T-helper 22 cell (primary cell): Measurements from ENCODE around the gene MAP3K9.

Experiments
- DNase-seq: peaks from one replicate; pipeline ENCODE4 v3.0.0-alpha.2; 2020; ENCODE audit warnings: low read depth

Gene MAP3K9

DNA sequence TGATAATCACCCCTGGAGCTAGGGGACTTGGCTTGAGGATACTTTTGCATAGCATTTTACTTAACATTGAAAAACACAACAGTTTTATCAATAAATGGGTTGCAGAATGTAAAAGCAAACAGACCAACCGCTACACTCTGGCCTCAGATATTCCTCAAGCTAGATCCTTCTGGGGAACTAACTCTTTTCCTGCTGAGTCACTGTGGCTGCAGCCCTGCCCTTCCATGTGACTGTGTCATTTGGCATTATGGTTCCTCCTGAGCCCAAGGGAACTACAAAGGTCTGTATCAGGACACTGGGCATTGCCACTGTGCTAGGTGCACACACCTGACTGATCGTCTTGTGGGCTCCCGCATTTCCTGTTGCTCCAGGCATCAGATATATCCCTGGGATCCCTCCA lies 111.0 kb downstream of the MAP3K9 start:
- no peak for DNase-seq

DNA sequence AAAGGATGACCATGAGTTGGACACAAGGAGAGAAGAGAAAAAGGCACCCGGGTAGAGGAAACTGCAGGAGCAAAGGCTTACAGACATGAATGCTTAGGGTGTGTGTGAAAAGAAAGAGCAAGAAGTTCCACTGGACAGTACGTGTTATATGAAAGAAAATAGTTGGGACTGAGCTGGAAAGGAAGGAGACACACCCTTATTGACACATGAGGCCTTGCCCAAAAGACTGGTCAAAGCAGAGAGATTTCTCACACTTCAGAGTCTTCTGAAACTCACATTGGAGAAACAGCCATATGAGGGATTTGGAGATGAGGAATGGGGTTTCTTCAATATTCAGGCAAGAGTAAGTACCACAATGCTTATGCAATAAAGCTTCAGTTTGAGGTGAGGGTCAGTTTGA lies 111.6 kb downstream of the MAP3K9 start:
- no peak for DNase-seq

- DNase-seq = no peak
Measured at GRCh38 chr14:70696026-70696425, 113.3 kb downstream of the MAP3K9 start.

DNA sequence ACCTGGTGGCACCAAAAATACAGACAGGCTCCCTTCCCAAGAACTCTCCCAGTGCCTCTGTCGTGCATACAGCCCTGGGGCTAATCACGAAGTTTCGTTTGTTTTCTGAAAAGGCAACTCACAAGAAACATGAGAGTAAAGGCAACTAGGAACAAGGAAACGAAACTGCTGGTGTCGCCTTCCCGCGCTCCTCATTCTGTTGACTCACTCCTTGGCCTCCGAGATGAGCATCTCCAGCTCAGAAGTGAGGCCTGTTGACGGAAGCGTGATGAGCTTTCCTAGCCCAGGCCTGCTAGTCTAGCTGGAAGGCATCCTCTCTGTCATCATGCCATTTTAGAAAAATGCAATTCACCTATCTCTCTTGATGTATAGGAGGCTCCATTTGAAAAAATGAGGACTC lies 117.1 kb downstream of the MAP3K9 start:
- DNase-seq = no peak

DNA sequence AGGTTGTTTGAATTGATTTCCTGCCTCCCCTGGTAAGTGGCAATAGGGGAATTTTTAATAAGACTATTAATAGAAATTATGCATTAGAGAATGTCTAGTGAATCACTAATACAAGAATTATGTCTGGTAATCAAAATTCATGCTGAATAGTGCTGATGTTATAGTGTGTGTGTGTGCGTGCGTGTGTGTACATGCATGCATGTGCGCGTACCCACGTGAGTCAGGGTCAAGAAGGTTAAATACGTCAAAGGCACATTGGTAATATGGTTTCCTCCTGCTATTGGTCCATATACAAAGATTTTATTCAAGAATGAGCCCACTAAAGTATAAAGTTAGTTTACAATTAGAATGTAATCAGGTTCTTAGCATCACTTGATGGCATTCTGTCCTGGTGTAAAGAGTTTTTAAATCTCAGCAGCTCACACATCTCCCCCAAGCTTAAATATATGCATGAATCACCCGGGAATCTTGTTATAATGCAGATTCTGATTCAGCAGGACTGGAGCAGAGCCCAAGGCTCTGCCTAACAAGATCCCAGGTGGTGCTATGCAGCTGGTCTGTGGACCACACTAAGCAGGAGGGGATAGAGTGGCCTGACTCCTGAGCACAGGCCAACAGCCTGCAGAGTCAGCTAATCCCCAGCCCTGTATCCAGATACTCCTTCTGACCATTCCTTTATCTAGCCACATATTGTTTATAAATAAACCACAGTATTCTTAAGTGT lies 123.7 kb downstream of the MAP3K9 start:
- no peak for DNase-seq

DNA sequence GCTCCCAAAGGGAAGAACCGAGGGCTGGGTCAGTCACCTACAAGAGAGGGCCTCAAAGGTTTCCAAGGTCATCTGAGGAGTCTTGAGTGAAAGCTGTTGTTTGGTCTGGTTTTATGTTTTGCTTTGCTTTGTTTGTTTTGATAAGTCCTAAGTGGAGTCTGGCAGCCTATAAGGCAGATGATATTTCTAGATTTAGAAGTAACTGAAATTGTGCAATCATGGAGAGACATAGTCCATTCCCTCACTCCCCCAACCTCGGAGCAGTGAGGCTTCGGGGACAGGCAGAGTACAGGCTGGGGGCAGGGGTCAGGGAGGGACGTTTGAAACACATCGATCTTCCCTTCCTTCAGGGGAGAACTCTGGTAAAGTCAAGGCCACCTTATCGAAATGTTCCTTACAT lies 125.3 kb downstream of the MAP3K9 start:
- DNase-seq = no peak

DNA sequence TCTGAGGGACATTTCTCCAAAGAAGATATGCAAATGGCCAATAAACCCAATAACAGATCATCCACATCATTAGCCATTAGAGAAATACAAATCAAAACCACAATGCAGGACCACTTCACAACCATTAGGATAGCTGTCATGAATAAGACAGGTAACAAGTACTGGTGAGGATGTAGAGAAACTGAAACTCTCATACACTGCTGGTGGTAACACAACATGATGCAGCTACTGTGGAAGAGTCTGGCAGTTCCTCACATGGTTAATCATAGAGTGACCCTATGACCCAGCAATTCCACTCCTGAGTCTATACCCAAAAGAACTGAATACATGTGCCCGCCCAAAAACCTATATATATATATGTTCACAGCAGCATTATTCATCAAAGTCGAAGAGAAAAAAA lies 128.6 kb downstream of the MAP3K9 start:
- DNase-seq = no peak

GRCh38 chr14:70677341-70677740 lies 132.0 kb downstream of the MAP3K9 start:
- no peak for DNase-seq
